DND-41 (cell line): ENCODE measurements around the gene CTSH.

Experiments
- ATAC-seq: fragments of 200-7000 bp; cut with Tn5 transposase; 3 replicates; pipeline ENCODE4 v1.9.1; 2021; ENCODE audit warnings: low read depth; ENCODE audit not compliant: insufficient read depth
- DNase-seq: peaks from one replicate; pipeline ENCODE4 v3.0.0-alpha.2; 2020
- H2AFZ ChIP-seq: 2 replicates; pipeline ENCODE4 v1.6.0; 2012; ENCODE audit warnings: low read depth, low read length
- H3K27ac ChIP-seq: 2 replicates; pipeline ENCODE4 v1.5.1; 2012; ENCODE audit warnings: low read length, inconsistent platforms
- H3K27me3 ChIP-seq: fragments of 200-600 bp; sonication (generic); 2 replicates; pipeline ENCODE4 v1.6.0; 2012; ENCODE audit warnings: low read length, mild to moderate bottlenecking, inconsistent platforms; ENCODE audit not compliant: insufficient read depth, poor library complexity
- H3K36me3 ChIP-seq: 2 replicates; pipeline ENCODE4 v1.5.1; 2012; ENCODE audit warnings: low read length, inconsistent platforms; ENCODE audit not compliant: insufficient read depth
- H3K4me1 ChIP-seq: 2 replicates; pipeline ENCODE4 v1.5.1; 2012; ENCODE audit warnings: mild to moderate bottlenecking, low read length; ENCODE audit not compliant: insufficient read depth
- H3K4me2 ChIP-seq: 2 replicates; pipeline ENCODE4 v1.6.0; 2012; ENCODE audit warnings: mild to moderate bottlenecking, moderate library complexity, low read length, inconsistent platforms; ENCODE audit not compliant: insufficient read depth
- H3K4me3 ChIP-seq, 2 experiments: fragments of 200-600 bp in 1 of 2; shearing (Covaris generic) in 1 of 2; 2 replicates each; pipeline ENCODE4 v1.5.1; 2012 to 2016; ENCODE audit warnings: inconsistent platforms in 2 of 2, low read length in 2 of 2, mild to moderate bottlenecking in 2 of 2, low read depth in 1 of 2, moderate library complexity in 1 of 2
- H3K79me2 ChIP-seq: 2 replicates; pipeline ENCODE4 v1.6.0; 2012; ENCODE audit warnings: low read length, inconsistent platforms; ENCODE audit not compliant: insufficient read depth
- H3K9ac ChIP-seq: 2 replicates; pipeline ENCODE4 v1.6.0; 2012; ENCODE audit warnings: low read depth, mild to moderate bottlenecking, inconsistent platforms, low read length, moderate library complexity
- H3K9me3 ChIP-seq: 2 replicates; pipeline ENCODE4 v1.5.1; 2012; ENCODE audit warnings: low read length, moderate library complexity, mild to moderate bottlenecking, inconsistent platforms; ENCODE audit not compliant: insufficient read depth, severe bottlenecking
- H4K20me1 ChIP-seq: 2 replicates; pipeline ENCODE4 v1.6.0; 2012; ENCODE audit warnings: low read length; ENCODE audit not compliant: insufficient read depth
- CTCF ChIP-seq: IDR thresholded peaks from 2 replicates; pipeline ENCODE4 v1.5.1; 2012; ENCODE audit warnings: borderline replicate concordance, low read length, moderate library complexity, mild to moderate bottlenecking; ENCODE audit not compliant: poor library complexity, severe bottlenecking; ENCODE audit errors: extremely low read depth
- EZH2 ChIP-seq: IDR thresholded peaks from 3 replicates; pipeline ENCODE4 v1.6.1; 2012; ENCODE audit warnings: borderline replicate concordance, low read depth, mild to moderate bottlenecking, moderate library complexity, low read length, inconsistent platforms; ENCODE audit not compliant: severe bottlenecking

Gene CTSH

GRCh38 chr15:78992416-78993256 lies 47.8 kb upstream of the CTSH start:
- no peak overlapping the region for H3K4me3 ChIP-seq
- H4K20me1 ChIP-seq = no peaks in the 10 kb centered on the region
- H3K79me2 ChIP-seq = no peaks in the 10 kb centered on the region
- H2AFZ ChIP-seq = no peak overlapping the region
- H3K4me2 ChIP-seq = no peak overlapping the region
- H3K36me3 ChIP-seq = no peaks in the 10 kb centered on the region
- no peaks in the 10 kb centered on the region for H3K9me3 ChIP-seq
- no peak overlapping the region for H3K9ac ChIP-seq
- no peaks in the 10 kb centered on the region for H3K4me1 ChIP-seq
- no peaks in the 10 kb centered on the region for H3K27me3 ChIP-seq
- TF ChIP-seq CTCF = no peak
- TF ChIP-seq EZH2 = no peak
- DNase-seq (no peak), ATAC-seq (no peak)
- no peak overlapping the region for H3K27ac ChIP-seq

- H3K4me3 ChIP-seq = no peak overlapping the region
These were observed 47.0 kb upstream of the CTSH start for GRCh38 chr15:78991879-78992278.

GRCh38 chr15:78991476-78991875 lies 46.6 kb upstream of the CTSH start:
- Histone ChIP-seq H3K27me3 (no peaks in the 10 kb centered on the region), H3K9me3 (no peaks in the 10 kb centered on the region), H3K4me3 (no peak overlapping the region), H3K4me1 (no peaks in the 10 kb centered on the region), H3K27ac (no peak overlapping the region), H3K9ac (no peak overlapping the region), H4K20me1 (no peaks in the 10 kb centered on the region), H3K4me2 (no peak overlapping the region), H3K79me2 (no peaks in the 10 kb centered on the region), H2AFZ (no peak overlapping the region), H3K36me3 (no peaks in the 10 kb centered on the region)
- TF ChIP-seq CTCF = no peak
- TF ChIP-seq EZH2 = no peak
- ATAC-seq (no peak), DNase-seq (no peak)

More at GRCh38 chr15:78991879-78992278, 47.0 kb upstream of the CTSH start:
- H3K4me1 ChIP-seq = no peaks in the 10 kb centered on the region
- H2AFZ ChIP-seq = no peak overlapping the region
- DNase-seq = no peak
- no peaks in the 10 kb centered on the region for H3K79me2 ChIP-seq
- H4K20me1 ChIP-seq = no peaks in the 10 kb centered on the region
- no peak for ATAC-seq
- TF ChIP-seq EZH2 (no peak), CTCF (no peak)
- H3K27me3 ChIP-seq = no peaks in the 10 kb centered on the region
- no peak overlapping the region for H3K4me2 ChIP-seq
- H3K27ac ChIP-seq = no peak overlapping the region
- H3K9me3 ChIP-seq = no peaks in the 10 kb centered on the region
- H3K9ac ChIP-seq = no peak overlapping the region
- H3K36me3 ChIP-seq = no peaks in the 10 kb centered on the region
